Peyer's patch (tissue), 4 donors: ENCODE measurements around the gene CLIP4.

ENCODE experiments used
- POLR2A ChIP-seq, 2 donors: fragments of 450-650 bp; IDR thresholded peaks; one replicate each; pipeline ENCODE4 v1.5.1; 2017; ENCODE audit warnings: antibody characterized with exemption in 2 of 2, mild to moderate bottlenecking in 2 of 2, moderate library complexity in 2 of 2
- TF ChIP-seq, protein P1 (sequence below), 6 experiments: fragments of 450-650 bp in 4 of 6; fragments of 200-600 bp in 2 of 6; sonication (generic) in 1 of 6; IDR thresholded peaks; one replicate each; pipeline ENCODE4 v1.5.1; 2017 to 2019; ENCODE audit warnings: antibody characterized with exemption in 6 of 6, mild to moderate bottlenecking in 3 of 6, moderate library complexity in 1 of 6

DNA sequence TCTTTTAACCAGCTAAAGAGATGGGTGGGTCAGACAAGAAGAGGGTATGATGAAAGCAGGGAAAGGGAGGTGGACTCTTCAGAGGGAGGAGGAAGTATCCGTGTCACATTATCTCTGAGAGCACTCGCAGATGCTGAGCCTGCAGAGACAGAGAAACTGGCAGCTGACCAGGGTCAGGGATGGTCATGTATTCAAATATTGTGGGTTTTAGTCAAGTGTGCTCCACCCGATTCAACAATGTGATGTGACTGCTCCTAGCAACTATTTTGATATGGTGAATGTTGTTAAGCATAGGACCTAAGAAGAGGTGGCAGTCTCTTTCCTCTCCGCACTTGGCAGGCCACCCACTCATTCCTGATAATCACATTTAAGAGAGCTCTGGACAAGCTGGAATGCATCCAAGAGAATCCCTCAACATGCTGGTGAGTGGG lies 1.3 kb upstream of the CLIP4 start:
- TF ChIP-seq, protein P1, sequence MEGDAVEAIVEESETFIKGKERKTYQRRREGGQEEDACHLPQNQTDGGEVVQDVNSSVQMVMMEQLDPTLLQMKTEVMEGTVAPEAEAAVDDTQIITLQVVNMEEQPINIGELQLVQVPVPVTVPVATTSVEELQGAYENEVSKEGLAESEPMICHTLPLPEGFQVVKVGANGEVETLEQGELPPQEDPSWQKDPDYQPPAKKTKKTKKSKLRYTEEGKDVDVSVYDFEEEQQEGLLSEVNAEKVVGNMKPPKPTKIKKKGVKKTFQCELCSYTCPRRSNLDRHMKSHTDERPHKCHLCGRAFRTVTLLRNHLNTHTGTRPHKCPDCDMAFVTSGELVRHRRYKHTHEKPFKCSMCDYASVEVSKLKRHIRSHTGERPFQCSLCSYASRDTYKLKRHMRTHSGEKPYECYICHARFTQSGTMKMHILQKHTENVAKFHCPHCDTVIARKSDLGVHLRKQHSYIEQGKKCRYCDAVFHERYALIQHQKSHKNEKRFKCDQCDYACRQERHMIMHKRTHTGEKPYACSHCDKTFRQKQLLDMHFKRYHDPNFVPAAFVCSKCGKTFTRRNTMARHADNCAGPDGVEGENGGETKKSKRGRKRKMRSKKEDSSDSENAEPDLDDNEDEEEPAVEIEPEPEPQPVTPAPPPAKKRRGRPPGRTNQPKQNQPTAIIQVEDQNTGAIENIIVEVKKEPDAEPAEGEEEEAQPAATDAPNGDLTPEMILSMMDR (IDR thresholded peaks at IDR 0.05), result no peak
- no peak for TF ChIP-seq POLR2A (IDR thresholded peaks at IDR 0.05)
